ENCODE data around the gene CAMK1D. TPM values are rescaled to one million over a fixed set of nuclear protein-coding genes. Genes with fewer than 3 reads are reported as not detected.
A peak's percentile ranks its signal among the peaks of the same experiment; 100 is the strongest.

CAMK1D gene
- total RNA-seq, 1 experiment from 2014 or later = 6.3 TPM

DNA sequence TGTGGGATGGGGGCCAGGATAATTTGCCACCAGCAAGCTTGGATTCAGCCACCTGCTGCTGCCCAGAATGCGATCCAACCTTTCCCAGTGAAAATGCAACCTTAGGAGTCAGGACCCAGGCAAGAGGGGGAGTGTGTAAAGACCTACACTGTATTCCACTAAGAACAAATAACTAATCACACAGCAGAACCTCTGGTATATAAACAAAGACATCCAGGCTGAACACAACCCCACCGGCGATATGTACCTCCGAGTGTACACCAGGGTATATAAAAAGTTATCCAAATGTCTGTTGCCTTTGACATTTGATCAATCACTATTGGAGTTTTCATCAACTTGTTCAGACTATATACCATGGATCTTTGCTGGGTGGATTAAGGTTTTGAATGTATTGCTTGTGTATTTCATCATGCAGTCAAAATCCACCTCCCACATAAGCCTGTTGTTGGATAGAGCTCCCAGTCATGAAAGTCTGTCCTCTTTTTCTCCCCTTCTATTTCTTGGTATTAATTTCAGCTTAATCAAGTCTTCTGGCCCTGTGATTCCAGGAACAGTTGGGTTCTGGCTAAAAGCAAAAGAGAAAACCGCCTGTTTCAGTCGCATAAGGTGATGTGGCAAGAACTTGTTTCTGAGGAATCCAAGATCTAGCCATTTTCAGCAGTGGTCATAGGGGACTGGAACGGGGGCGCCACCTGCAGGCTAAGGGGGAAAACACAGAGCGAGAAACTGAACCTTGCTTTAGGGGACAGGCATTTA is 361.4 kb downstream of the CAMK1D start:
- Histone ChIP-seq H3K4me1 (ENCODE audit: insufficient read depth, low read length) (no peaks in the 10 kb centered on the region), H2AK5ac (ENCODE audit: insufficient read length, low read length) (no peak overlapping the region), H3K14ac (ENCODE audit: insufficient read depth, low read length) (no peak overlapping the region), H4K5ac (ENCODE audit: insufficient read length, low read depth, low read length) (no peak overlapping the region), H2BK12ac (ENCODE audit: insufficient read length, low read depth, low read length) (no peak overlapping the region), H3T11ph (ENCODE audit: low read length) (no peak overlapping the region), H2BK120ac (ENCODE audit: low read depth, low read length, poor library complexity, severe bottlenecking) (no peak overlapping the region), H4K8ac (replicated peaks; ENCODE audit: insufficient read length, low read depth, low read length) (no peak overlapping the region), H2BK5ac (ENCODE audit: insufficient read length, low read length) (no peak overlapping the region), H3K4me2 (ENCODE audit: insufficient read depth, insufficient read length, low read length) (no peak overlapping the region), H3K23me2 (ENCODE audit: insufficient read length, low read depth, low read length, poor library complexity, severe bottlenecking) (no peaks in the 10 kb centered on the region), H3K9me3 (ENCODE audit: control insufficient read depth, low read depth, low read length) (no peaks in the 10 kb centered on the region), H3K4ac (ENCODE audit: low read depth, low read length) (no peak overlapping the region; the same call in 1 of the 2 replicates), H3K79me1 (ENCODE audit: insufficient read depth, low read depth, low read length, poor library complexity, severe bottlenecking) (no peaks in the 10 kb centered on the region), H2AFZ (ENCODE audit: low read length) (no peak overlapping the region), H3K9ac (ENCODE audit: extremely low read depth, insufficient read length, low read length) (no peak overlapping the region), H3K27ac (ENCODE audit: insufficient read length, low read depth, low read length) (no peak overlapping the region), H4K20me1 (ENCODE audit: control insufficient read depth, insufficient read depth, insufficient read length) (no peaks in the 10 kb centered on the region), H3K18ac (ENCODE audit: insufficient read length, low read depth, low read length) (no peak overlapping the region), H3K27me3 (ENCODE audit: insufficient read depth, low read length) (no peaks in the 10 kb centered on the region; the same call in 1 of the 2 replicates), H3K56ac (ENCODE audit: insufficient read length, low read depth, low read length) (no peak overlapping the region), H2BK20ac (ENCODE audit: low read depth, low read length, poor library complexity, severe bottlenecking) (no peak overlapping the region), H3K23ac (ENCODE audit: insufficient read length, low read depth, low read length) (no peak overlapping the region), H4K91ac (ENCODE audit: insufficient read length, low read depth, low read length) (no peak overlapping the region), H3K79me2 (ENCODE audit: insufficient read depth, low read length) (no peaks in the 10 kb centered on the region), H2BK15ac (ENCODE audit: low read depth, low read length) (no peak overlapping the region)
- Mint-ChIP-seq H3K4me1 (peaks cover 33 to 47% of the 10 kb centered on the region in 2 experiments), H3K27me3 (ENCODE audit: low read depth) (peaks cover 3% of the 10 kb centered on the region; the same call in 1 of the 2 replicates), H3K27ac (peak overlapping the region in 2 of 3 experiments; percentile 80 to 93; a peak in 3 of 7 replicates), H3K4me3 (no peak overlapping the region), H3K9me3 (no peaks in the 10 kb centered on the region), H3K36me3 (ENCODE audit: insufficient read depth in 1 of 3, low read depth in 3 of 3) (no peaks in the 10 kb centered on the region)
- no CpG with 5 or more reads among the region's 9 CpGs for WGBS (ENCODE audit: extremely low coverage, insufficient read length, low lambda C conversion rate)
- peak; percentile 70 for DNase-seq
- TF ChIP-seq, protein P1, sequence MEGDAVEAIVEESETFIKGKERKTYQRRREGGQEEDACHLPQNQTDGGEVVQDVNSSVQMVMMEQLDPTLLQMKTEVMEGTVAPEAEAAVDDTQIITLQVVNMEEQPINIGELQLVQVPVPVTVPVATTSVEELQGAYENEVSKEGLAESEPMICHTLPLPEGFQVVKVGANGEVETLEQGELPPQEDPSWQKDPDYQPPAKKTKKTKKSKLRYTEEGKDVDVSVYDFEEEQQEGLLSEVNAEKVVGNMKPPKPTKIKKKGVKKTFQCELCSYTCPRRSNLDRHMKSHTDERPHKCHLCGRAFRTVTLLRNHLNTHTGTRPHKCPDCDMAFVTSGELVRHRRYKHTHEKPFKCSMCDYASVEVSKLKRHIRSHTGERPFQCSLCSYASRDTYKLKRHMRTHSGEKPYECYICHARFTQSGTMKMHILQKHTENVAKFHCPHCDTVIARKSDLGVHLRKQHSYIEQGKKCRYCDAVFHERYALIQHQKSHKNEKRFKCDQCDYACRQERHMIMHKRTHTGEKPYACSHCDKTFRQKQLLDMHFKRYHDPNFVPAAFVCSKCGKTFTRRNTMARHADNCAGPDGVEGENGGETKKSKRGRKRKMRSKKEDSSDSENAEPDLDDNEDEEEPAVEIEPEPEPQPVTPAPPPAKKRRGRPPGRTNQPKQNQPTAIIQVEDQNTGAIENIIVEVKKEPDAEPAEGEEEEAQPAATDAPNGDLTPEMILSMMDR (conservative IDR thresholded peaks at IDR 0.05) = peak; percentile 92

Data from H9 (cell line).